Ishikawa (cell line): ENCODE data around the gene GABPB1.

ENCODE experiments used
- CEBPB ChIP-seq: IDR thresholded peaks from 2 replicates; pipeline ENCODE4 v1.6.1; 2012
- CREB1 ChIP-seq: IDR thresholded peaks from 2 replicates; pipeline ENCODE4 v1.6.1; 2012; ENCODE audit warnings: low read depth
- EGR1 ChIP-seq: IDR thresholded peaks from 2 replicates; pipeline ENCODE4 v1.6.1; 2012
- EP300 ChIP-seq: IDR thresholded peaks from 2 replicates; pipeline ENCODE4 v1.6.1; 2012; ENCODE audit warnings: borderline replicate concordance
- FOXM1 ChIP-seq: IDR thresholded peaks from 2 replicates; pipeline ENCODE4 v1.6.1; 2012; ENCODE audit warnings: low read depth, borderline replicate concordance
- MAX ChIP-seq: IDR thresholded peaks from 2 replicates; pipeline ENCODE4 v1.6.1; 2012
- NFIC ChIP-seq: IDR thresholded peaks from 2 replicates; pipeline ENCODE4 v1.6.1; 2012
- RAD21 ChIP-seq: IDR thresholded peaks from 2 replicates; pipeline ENCODE4 v1.6.1; 2012; ENCODE audit warnings: low read depth
- REST ChIP-seq: IDR thresholded peaks from 2 replicates; pipeline ENCODE4 v1.6.1; 2012; ENCODE audit warnings: low read depth, mild to moderate bottlenecking
- TAF1 ChIP-seq: IDR thresholded peaks from 2 replicates; pipeline ENCODE4 v1.6.1; 2012; ENCODE audit warnings: low read depth, mild to moderate bottlenecking
- TCF12 ChIP-seq: IDR thresholded peaks from 2 replicates; pipeline ENCODE4 v1.6.1; 2012; ENCODE audit warnings: low read depth
- TEAD4 ChIP-seq: IDR thresholded peaks from 2 replicates; pipeline ENCODE4 v1.6.1; 2012
- USF1 ChIP-seq: IDR thresholded peaks from 2 replicates; pipeline ENCODE4 v1.6.1; 2012
- YY1 ChIP-seq: IDR thresholded peaks from 2 replicates; pipeline ENCODE4 v1.6.1; 2012; ENCODE audit warnings: low read depth
- ZBTB7A ChIP-seq: IDR thresholded peaks from 2 replicates; pipeline ENCODE4 v1.6.1; 2012; ENCODE audit warnings: low read depth

The GABPB1 gene

GRCh38 chr15:50344006-50344464 is 11.0 kb downstream of the GABPB1 start:
- TF ChIP-seq MAX (no peak), EP300 (no peak), YY1 (no peak), USF1 (no peak), REST (no peak), CREB1 (no peak), TAF1 (no peak), TCF12 (no peak), EGR1 (no peak), ZBTB7A (no peak)

- TF ChIP-seq ZBTB7A, result no peak
- TF ChIP-seq EGR1, result no peak
- TF ChIP-seq FOXM1, result no peak
- TF ChIP-seq MAX, result no peak
- TF ChIP-seq YY1, result no peak
- no peak for TF ChIP-seq TEAD4
- TF ChIP-seq CREB1, result no peak
- no peak for TF ChIP-seq CEBPB
- TF ChIP-seq USF1, result no peak
- no peak for TF ChIP-seq NFIC
- no peak for TF ChIP-seq TCF12
- no peak for TF ChIP-seq EP300
- TF ChIP-seq REST, result no peak
- no peak for TF ChIP-seq TAF1
- TF ChIP-seq RAD21, result no peak
Observed at GRCh38 chr15:50341616-50342136, 13.3 kb downstream of the GABPB1 start.

- TF ChIP-seq TCF12 (no peak), CEBPB (no peak), FOXM1 (no peak), RAD21 (no peak), TAF1 (no peak), ZBTB7A (no peak), USF1 (no peak), NFIC (no peak), EP300 (no peak), REST (no peak), YY1 (no peak), CREB1 (no peak), EGR1 (no peak), MAX (no peak), TEAD4 (no peak)
Observed at GRCh38 chr15:50340416-50340815, 14.6 kb downstream of the GABPB1 start.

- no peak for TF ChIP-seq ZBTB7A
- TF ChIP-seq USF1, result no peak
- TF ChIP-seq CEBPB, result no peak
- TF ChIP-seq CREB1, result no peak
- TF ChIP-seq FOXM1, result no peak
- TF ChIP-seq TCF12, result no peak
- no peak for TF ChIP-seq MAX
- no peak for TF ChIP-seq TEAD4
- no peak for TF ChIP-seq REST
- no peak for TF ChIP-seq RAD21
Observed at GRCh38 chr15:50339717-50340116, 15.3 kb downstream of the GABPB1 start.
